MM.1S (cell line): ENCODE results near the gene KDM5A.
"Not testable (repeated sequence)": the region's sequence is repeated elsewhere in the genome, so short reads cannot be mapped to it uniquely, and the experiment has no call there.

Experiments used
- DNase-seq: peaks from one replicate; pipeline ENCODE4 v3.0.0-alpha.2; 2015
- H2AFZ ChIP-seq: fragments of 300-600 bp; sonication (generic); 2 replicates; pipeline ENCODE4 v1.6.0; 2016; ENCODE audit warnings: antibody characterized with exemption, low read length
- H3F3A ChIP-seq: fragments of 300-600 bp; sonication (generic); 2 replicates; pipeline ENCODE4 v1.6.1; 2016; ENCODE audit warnings: mild to moderate bottlenecking, antibody characterized with exemption, low read length, moderate library complexity, mixed read lengths; ENCODE audit not compliant: insufficient read depth
- H3K27ac ChIP-seq: fragments of 300-600 bp; sonication (generic); 2 replicates; pipeline ENCODE4 v1.5.1; 2016; ENCODE audit warnings: mild to moderate bottlenecking, low read length
- H3K27me3 ChIP-seq: fragments of 300-600 bp; sonication (generic); replicated peaks from 2 replicates; pipeline ENCODE4 v1.6.0; 2016; ENCODE audit warnings: low read length; ENCODE audit not compliant: insufficient read depth
- H3K36me3 ChIP-seq: fragments of 300-600 bp; sonication (generic); replicated peaks from 2 replicates; pipeline ENCODE4 v1.6.1; 2016; ENCODE audit warnings: mild to moderate bottlenecking, low read length, mixed read lengths; ENCODE audit not compliant: insufficient read depth
- H3K4me1 ChIP-seq: fragments of 300-600 bp; sonication (generic); 2 replicates; pipeline ENCODE4 v1.6.1; 2016; ENCODE audit warnings: low read length, mixed read lengths
- H3K4me2 ChIP-seq: fragments of 300-600 bp; sonication (generic); 2 replicates; pipeline ENCODE4 v1.6.0; 2016; ENCODE audit warnings: low read depth, low read length
- H3K4me3 ChIP-seq: fragments of 300-600 bp; sonication (generic); 2 replicates; pipeline ENCODE4 v1.5.1; 2016; ENCODE audit warnings: low read length, mixed read lengths
- H3K79me2 ChIP-seq: fragments of 300-600 bp; sonication (generic); 2 replicates; pipeline ENCODE4 v1.6.1; 2016; ENCODE audit warnings: mixed run types, low read length, mixed read lengths
- H3K9ac ChIP-seq: fragments of 300-600 bp; sonication (generic); 2 replicates; pipeline ENCODE4 v1.6.1; 2016; ENCODE audit warnings: low read length, mixed read lengths
- H3K9me2 ChIP-seq: fragments of 300-600 bp; sonication (generic); replicated peaks from 2 replicates; pipeline ENCODE4 v1.6.1; 2016; ENCODE audit warnings: mild to moderate bottlenecking, low read length, mixed read lengths; ENCODE audit not compliant: insufficient read depth
- H3K9me3 ChIP-seq: fragments of 300-600 bp; sonication (generic); replicated peaks from 2 replicates; pipeline ENCODE4 v1.6.1; 2016; ENCODE audit warnings: mild to moderate bottlenecking, low read length, mixed read lengths; ENCODE audit not compliant: insufficient read depth
- H4K20me1 ChIP-seq: fragments of 300-600 bp; sonication (generic); 2 replicates; pipeline ENCODE4 v1.6.1; 2016; ENCODE audit warnings: mild to moderate bottlenecking, low read length, moderate library complexity, mixed read lengths; ENCODE audit not compliant: insufficient read depth
- CTCF ChIP-seq: fragments of 300-600 bp; sonication (generic); IDR thresholded peaks from 2 replicates; pipeline ENCODE4 v1.5.1; 2016; ENCODE audit warnings: antibody characterized with exemption, low read length, mixed read lengths
- EZH2 ChIP-seq: fragments of 300-600 bp; sonication (generic); optimal IDR thresholded peaks from 2 replicates; pipeline ENCODE3; 2017; ENCODE audit warnings: low read depth, mild to moderate bottlenecking, antibody characterized with exemption, low read length, mixed read lengths
- EZH2phosphoT487 ChIP-seq: fragments of 300-600 bp; sonication (generic); IDR thresholded peaks from 2 replicates; pipeline ENCODE4 v1.6.1; 2018; ENCODE audit warnings: antibody characterized with exemption, low read length

KDM5A gene

DNA sequence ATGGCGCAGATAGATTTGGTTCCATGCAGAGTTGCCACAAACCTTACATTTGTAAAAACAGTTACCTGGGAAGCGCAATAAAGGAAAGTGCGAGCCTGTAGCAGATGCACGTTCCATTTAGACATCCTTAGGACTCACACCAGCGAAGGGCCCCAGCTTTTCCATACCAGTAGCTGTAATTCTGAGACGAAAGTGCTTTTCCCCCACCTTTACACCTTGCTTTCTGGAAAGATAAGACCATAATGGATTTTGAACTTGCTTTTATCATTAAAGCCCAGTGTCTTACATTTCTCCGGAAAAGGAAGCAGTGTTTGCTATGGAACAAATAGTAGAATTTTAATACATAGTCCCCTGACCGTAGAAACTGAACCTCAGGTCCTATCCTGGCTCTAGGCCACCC is 11.7 kb upstream of the KDM5A start:
- Histone ChIP-seq H3K79me2 (peaks cover 17% of the 10 kb centered on the region), H3K9ac (peak overlapping the region; percentile 15; the same call in 1 of the 2 replicates), H4K20me1 (no peaks in the 10 kb centered on the region), H3K4me3 (peak overlapping the region; percentile 93), H3K36me3 (no peaks in the 10 kb centered on the region), H3K27ac (no peak overlapping the region), H3F3A (peaks cover 5% of the 10 kb centered on the region; the same call in 1 of the 2 replicates), H3K4me1 (peaks cover 11% of the 10 kb centered on the region; the same call in 1 of the 2 replicates), H3K27me3 (no peaks in the 10 kb centered on the region), H3K4me2 (peak overlapping the region; percentile 89), H3K9me3 (no peaks in the 10 kb centered on the region), H2AFZ (peak overlapping the region; percentile 90), H3K9me2 (no peaks in the 10 kb centered on the region)
- TF ChIP-seq EZH2phosphoT487 (no peak), EZH2 (no peak)
- DNase-seq, result no peak

GRCh38 chr12:388541-389141 is 479 bp downstream of the KDM5A start:
- Histone ChIP-seq H3K27ac (peak overlapping the region; percentile 90), H3K4me3 (peak overlapping the region; percentile 91), H3K9me3 (no peaks in the 10 kb centered on the region), H3K4me1 (peaks cover 20% of the 10 kb centered on the region), H3K9ac (peak overlapping the region; percentile 95), H3K27me3 (no peaks in the 10 kb centered on the region), H3K9me2 (no peaks in the 10 kb centered on the region), H3F3A (peaks cover 13% of the 10 kb centered on the region), H3K4me2 (peak overlapping the region; percentile 93), H4K20me1 (no peaks in the 10 kb centered on the region), H3K36me3 (peaks cover 8% of the 10 kb centered on the region), H2AFZ (peak overlapping the region; percentile 96), H3K79me2 (peaks cover 55% of the 10 kb centered on the region)
- DNase-seq, result peak; percentile 39
- TF ChIP-seq CTCF (no peak), EZH2 (no peak), EZH2phosphoT487 (no peak)

- peak overlapping the region; percentile 95 for H3K9ac ChIP-seq
- H3K9me2 ChIP-seq, result no peaks in the 10 kb centered on the region
- no peaks in the 10 kb centered on the region for H3K27me3 ChIP-seq
- H3K36me3 ChIP-seq, result peaks cover 8% of the 10 kb centered on the region
- no peaks in the 10 kb centered on the region for H4K20me1 ChIP-seq
- DNase-seq, result no peak
- H2AFZ ChIP-seq, result 0 out of 2 replicates have a peak overlapping the region, but pooled peaks have one; percentile 96
- H3K4me3 ChIP-seq, result peak overlapping the region; percentile 91
- H3K4me2 ChIP-seq, result peak overlapping the region; percentile 93
- H3K9me3 ChIP-seq, result no peaks in the 10 kb centered on the region
- H3F3A ChIP-seq, result peaks cover 13% of the 10 kb centered on the region
- no peak for TF ChIP-seq EZH2
- TF ChIP-seq EZH2phosphoT487, result no peak
- TF ChIP-seq CTCF, result no peak
- H3K27ac ChIP-seq, result peak overlapping the region; percentile 90; the same call in 1 of the 2 replicates
- H3K4me1 ChIP-seq, result peaks cover 20% of the 10 kb centered on the region
- peaks cover 59% of the 10 kb centered on the region for H3K79me2 ChIP-seq
Observed at GRCh38 chr12:388012-388411, 1.1 kb downstream of the KDM5A start.

DNA sequence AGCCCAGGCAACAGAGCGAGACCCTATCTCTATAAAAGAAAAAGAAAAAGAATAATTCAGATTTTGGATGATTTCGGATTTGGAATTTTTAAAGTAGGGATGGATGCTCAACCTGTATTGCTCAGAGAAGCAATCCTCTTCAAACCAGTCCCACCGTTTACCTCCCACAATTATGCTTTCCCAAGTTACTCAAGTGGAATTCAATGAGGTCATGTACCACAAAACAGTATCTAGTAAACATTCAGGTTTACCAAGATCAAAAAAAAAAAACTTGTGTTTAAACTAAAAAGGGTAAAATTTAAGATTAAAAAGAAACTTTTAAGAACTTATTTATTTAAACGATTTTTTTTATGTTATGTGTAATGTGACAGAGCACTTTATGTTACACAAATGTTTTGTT is 2.5 kb downstream of the KDM5A start:
- Histone ChIP-seq H4K20me1 (no peaks in the 10 kb centered on the region), H3K27me3 (no peaks in the 10 kb centered on the region), H3K4me3 (peak overlapping the region; percentile 91), H3K4me1 (peaks cover 20% of the 10 kb centered on the region), H3F3A (peaks cover 13% of the 10 kb centered on the region), H3K9me3 (no peaks in the 10 kb centered on the region), H3K4me2 (peak overlapping the region; percentile 93), H2AFZ (no peak overlapping the region), H3K9me2 (no peaks in the 10 kb centered on the region), H3K9ac (peak overlapping the region; percentile 95; the same call in 1 of the 2 replicates), H3K36me3 (peaks cover 8% of the 10 kb centered on the region), H3K27ac (no peak overlapping the region), H3K79me2 (peaks cover 66% of the 10 kb centered on the region)
- TF ChIP-seq EZH2 (no peak), CTCF (no peak), EZH2phosphoT487 (no peak)
- DNase-seq, result no peak

GRCh38 chr12:370739-371485 is 18.2 kb downstream of the KDM5A start:
- not testable (repeated sequence) for DNase-seq, H2AFZ ChIP-seq, H3K27ac ChIP-seq, H3K36me3 ChIP-seq, H4K20me1 ChIP-seq, H3K4me3 ChIP-seq, H3K4me1 ChIP-seq, H3F3A ChIP-seq, H3K9ac ChIP-seq, H3K9me3 ChIP-seq, H3K27me3 ChIP-seq, H3K9me2 ChIP-seq, H3K4me2 ChIP-seq, H3K79me2 ChIP-seq
